Activated T-helper 1 cell treated with Interleukin-2 at 50 U/mL for 16 hours (primary cell): ENCODE results near the gene BTBD2.
"Not testable (repeated sequence)": the region's sequence is repeated elsewhere in the genome, so short reads cannot be mapped to it uniquely, and the experiment has no call there.

Source experiments
- DNase-seq: peaks from one replicate; pipeline ENCODE4 v3.0.0-alpha.2; 2020; ENCODE audit warnings: low read depth

BTBD2 gene

DNA sequence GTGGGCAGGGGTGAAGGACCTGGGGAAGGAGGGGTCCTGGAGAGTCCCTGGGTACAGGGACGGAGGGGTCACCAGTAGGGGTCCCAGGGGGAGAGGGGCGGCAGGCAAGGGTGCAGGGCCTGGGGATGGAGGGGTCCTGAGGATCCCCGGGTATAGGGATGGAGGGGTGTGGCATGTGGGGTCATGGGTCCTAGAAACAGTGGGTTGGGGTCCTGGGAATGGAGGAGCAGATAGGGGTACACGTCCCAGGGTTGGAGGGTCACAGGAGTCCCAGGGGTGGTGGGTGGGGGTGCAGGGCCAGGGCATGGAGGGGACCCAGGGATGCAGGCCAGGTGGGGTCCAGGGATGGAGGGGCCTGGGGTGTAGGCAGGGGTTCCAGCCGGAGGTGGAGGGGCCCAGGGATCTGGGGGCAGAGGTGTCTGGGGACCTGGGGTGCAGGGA is 1.4 kb downstream of the BTBD2 start:
- DNase-seq = no peak

DNA sequence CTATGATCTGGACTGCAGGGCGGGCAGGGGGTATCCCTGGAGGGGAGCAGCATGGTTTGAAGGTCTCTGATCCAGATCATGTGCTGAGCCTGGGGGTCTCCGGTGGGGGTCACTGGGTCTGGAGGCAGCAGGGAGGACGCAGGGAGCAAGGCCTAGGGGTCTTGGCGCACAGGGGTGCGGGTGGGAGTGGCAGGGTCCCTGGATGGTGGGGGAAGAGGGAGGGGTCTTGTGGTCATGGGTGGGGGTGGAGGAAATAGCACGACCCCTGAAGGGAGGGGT is 1.9 kb downstream of the BTBD2 start:
- DNase-seq = no peak

DNA sequence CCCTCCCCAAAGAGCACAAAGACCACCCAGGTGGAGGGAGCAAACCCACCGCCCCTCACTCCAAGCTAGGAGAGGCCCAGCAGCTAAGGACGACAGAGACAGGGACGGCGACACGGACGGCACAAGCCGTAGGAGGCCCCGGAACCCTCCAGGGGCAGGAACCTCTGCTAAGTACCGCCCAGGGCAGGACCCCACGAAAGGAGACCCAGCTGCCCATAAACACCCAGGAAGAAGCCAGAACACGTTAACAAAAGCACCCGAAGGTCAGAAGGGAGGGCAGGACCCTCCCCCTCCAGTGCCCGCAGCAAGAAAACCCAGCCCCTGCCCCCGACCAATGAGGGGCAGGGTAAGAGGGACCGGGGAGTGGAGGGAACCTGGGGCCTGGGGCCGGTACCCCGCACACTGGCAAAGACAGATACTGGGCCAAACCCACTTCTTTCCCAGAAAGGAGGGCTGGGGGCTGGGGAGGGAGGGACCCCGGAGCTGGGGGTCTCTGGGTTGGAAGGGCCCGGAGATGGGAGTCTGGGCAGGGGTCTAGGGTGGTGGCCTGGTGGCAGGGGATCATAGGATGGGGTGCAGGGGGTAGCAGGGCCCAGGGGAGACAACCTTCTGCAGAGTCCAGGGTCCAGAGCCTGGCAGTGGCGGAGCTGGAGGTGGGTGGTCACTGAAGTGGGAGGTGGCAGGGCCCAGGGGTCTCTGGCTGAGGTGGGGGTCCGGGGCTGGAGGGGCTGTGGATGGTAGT is 2.4 kb downstream of the BTBD2 start:
- no peak for DNase-seq

DNA sequence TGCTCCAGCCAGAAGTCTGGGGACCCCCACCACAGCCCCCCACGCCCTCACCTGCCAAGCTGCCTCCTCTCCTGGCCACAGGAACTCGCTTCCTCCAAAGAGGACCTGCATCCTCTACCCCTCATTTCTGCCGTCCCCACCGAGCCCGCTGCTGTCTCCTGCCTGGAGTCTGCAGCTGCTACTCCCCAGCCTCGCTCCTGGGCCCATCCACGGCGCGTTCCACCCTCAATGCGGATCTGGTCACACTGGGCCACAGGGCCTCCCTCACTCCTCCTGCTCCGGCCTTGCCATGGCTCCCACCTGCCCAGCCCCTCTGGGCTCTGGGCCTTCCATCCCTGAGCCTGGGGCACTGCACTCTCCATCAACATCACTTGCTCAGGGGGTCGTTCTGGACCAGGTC is 4.3 kb downstream of the BTBD2 start:
- DNase-seq = no peak

DNA sequence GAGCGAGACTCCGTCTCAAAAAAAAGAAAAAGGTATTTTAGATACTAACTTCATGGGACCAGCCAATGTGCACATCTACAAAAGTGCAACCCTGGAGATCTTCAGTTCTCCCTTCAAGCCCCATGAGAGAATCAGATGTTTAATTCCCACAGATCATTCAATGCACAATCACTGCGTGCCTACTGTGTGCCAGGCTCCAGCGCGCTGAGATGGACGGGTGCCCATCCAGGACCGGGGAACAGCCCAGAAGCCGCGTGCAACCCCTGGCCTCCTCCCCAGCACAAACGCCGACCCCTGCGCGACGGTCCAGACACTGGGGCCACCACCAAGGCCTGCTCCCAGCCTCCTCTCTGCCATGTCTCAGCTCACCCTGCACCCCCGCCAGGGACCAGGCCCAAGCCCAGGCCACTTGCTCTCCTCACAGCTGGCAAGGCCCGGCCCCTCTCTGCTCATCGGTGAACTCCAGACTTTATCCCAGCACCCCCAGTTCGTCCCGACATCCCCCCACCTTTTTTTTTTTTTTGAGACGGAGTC is 5.3 kb downstream of the BTBD2 start:
- no peak for DNase-seq

DNA sequence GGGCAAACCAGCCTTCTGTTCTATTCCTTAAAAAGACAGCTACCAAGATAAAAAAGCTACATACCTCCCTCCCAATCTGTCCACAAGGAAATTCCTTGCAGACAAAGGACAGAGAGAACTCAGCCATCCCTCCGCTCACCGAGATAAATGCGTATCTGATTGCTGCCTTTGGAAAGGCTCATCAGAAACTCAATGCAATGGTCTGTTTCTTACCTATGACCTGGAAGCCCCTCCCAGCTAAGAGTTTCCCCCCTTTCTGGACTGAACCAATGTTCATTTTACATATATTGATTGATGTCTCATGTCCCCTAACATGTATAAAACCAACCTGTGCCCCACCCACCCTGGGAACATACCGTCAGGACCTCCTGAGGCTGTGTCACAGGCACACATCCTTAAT is 11.6 kb downstream of the BTBD2 start:
- DNase-seq = no peak

DNA sequence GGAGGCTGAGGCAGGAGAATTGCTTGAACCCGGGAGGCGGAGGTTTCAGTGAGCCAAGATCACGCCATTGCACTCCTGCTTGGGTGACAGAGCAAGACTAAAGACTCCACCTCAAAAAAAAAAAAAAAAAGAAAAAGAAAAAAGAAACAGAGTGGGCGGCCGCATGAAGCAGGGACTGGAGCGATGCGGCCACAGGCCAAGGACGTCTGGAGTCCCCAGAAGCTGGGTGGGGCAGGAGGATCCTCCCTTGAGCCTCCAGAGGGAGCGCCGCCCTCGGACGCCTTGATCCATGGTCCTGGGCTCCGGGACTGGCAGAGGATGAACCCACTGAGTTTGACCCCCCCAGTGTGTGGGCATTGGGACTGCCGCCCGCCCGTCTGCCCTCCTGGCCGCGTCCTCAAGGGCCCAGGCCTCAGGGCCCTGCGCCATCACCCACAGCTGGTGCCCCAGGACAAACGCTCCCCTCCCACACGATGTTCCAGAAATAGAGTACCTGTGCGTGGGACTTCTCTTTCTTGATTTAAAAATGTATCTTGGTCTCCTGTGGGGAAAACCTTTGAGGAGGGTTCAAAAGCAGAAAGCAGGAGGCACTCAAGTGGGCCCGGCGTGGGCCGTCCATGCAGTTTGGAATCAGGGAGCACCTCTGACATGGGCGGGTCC is 15.5 kb downstream of the BTBD2 start:
- no peak for DNase-seq

DNA sequence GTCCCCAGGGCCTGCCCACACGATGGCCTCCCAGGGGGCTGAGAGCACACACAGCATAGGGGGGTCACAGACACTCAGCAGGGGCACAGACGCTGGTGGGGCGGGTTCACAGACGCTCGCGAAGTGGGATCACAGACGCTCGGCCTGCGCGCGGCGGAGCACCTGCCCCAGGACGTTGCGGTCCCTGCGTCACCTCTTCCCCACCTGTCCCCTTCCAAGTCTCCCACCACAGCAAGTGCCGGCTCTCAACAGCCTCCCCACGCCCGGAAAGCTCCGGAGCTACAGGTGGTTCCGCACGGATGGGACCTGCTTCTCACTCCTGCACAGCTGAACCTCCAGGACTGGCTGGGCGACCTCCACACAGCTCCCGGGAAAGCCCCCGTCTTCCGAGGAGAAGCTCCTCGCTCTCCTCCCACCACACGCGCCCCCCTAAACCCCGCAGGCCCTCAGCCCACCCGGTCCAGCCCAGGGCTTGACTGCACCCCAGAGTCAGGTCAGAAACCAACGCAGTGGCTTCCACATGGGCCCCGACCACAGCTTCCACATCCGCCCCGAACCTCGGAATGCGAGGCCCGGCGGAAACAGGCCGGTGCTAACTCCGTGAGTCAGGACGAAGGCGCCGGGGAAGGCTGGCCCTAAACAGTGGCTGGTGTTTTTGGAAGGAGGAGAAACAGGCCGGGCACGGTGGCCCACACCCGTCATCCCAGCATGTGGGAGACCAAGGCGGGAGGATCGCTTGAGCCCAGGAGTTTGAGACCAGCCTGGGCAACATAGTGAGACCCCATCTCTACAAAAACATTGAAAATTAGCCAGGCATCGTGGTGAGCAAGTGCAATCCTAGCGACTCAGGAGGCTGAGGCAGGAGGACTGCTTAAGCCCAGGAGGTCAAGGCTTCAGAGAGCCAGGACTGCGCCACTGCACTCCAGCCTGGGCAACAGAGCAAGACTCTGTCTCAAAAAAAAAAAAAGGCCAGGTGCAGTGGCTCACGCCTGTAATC is 16.5 kb downstream of the BTBD2 start:
- no peak for DNase-seq

DNA sequence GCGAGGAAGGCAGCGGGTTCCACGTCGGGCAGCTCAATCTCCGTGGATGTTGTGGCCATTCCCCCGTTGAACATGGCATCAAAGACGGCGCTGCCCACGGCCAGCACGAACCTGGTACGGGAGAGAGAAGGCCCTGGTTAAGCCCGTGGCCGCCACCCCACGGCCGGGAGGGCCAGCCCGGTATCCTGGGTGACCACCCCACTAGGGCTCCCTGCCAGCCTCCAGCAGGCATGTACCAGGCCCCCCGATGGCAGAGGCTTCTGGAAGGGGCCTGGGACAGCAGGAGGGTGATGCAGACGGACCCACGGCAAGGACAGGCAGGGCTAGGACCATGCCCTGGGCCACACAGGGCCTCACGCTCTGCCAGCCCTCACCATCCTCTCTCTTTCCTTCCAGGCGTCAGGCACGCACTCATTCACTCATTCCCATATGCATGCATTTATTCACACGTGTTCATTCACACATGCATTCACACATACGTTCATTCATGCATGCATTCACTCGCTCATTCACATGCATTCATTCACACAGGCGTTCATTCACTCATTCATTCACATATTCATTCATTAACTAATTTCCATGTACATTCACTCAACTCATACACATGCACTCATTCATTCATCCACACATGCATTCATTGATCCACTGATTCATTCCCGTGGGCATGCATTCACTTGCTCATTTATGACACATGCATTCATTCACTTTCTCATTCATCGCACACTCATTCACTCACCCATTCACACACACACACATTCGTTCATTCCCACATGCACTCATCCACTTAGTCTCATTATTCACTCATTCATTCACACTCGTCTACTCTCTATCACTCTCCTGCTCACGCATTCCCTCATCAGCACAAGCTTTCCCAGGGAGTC is 17.9 kb downstream of the BTBD2 start:
- no peak for DNase-seq

DNA sequence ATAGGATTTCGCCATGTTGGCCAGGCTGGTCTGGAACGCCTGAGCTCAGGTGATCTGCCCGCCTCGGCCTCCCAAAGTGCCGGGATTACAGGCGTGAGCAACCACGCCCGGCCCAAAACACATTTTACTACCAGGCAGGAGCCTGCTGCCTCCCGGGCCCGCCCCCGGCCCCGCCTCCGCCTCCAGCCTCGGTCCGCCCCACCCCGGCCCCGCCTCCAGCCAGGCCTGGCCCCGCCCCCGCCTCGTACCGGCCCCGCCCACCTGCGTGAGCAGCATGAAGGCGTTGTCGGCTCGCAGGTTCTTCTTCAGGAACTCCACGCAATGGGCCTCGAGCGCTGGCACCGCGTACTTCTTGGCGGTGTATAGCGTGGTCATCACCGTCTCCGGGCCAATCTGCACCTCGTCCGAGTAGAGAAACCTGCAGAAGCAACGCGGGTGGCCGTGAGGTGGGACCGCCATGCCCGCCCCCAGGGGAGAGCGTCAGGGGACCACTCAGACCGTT is 22.7 kb downstream of the BTBD2 start:
- no peak for DNase-seq

DNA sequence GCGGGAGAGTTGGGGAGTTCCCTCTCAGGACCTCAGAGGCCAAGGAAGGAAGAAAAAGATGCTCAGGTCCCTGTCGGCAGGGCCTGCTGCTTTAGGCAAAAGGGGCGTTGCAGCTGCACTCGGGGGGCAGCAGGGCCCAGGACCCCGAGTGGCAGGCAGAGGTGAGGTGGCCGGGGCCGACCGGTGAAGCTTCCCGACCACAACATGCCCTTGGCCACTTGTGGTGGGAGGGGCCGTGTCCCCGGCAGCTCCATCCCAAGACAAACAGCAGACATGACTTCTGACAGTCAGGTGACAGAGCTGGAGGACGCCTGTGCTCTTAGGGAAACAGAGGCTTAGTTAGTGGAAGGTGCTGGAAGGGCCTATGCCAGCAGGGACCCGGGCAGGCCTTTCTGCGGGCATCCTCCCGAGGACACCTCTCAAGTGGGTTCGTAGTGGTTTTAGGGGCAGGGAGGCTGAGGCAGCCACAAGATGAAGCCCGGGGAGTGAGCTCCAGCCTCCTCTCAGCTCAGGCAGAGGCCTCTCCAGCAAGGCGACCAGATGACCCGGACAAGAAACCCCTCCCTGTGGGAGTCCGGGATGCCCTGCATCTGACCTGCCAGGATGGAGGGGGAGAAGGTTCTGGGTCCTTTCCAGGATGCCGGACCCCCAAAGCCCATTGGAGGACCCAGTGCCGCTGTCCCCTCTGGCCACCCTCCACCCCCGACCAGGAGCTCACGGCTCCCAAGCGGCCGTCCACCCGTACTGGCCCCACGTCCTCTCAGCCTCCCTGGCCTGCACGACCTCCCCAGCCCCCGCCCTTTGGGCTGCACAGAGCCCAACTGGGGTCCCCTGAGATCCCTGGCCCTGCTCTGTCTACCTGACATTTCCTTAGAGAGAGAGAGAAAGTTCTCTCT is 24.2 kb downstream of the BTBD2 start:
- DNase-seq = no peak

DNA sequence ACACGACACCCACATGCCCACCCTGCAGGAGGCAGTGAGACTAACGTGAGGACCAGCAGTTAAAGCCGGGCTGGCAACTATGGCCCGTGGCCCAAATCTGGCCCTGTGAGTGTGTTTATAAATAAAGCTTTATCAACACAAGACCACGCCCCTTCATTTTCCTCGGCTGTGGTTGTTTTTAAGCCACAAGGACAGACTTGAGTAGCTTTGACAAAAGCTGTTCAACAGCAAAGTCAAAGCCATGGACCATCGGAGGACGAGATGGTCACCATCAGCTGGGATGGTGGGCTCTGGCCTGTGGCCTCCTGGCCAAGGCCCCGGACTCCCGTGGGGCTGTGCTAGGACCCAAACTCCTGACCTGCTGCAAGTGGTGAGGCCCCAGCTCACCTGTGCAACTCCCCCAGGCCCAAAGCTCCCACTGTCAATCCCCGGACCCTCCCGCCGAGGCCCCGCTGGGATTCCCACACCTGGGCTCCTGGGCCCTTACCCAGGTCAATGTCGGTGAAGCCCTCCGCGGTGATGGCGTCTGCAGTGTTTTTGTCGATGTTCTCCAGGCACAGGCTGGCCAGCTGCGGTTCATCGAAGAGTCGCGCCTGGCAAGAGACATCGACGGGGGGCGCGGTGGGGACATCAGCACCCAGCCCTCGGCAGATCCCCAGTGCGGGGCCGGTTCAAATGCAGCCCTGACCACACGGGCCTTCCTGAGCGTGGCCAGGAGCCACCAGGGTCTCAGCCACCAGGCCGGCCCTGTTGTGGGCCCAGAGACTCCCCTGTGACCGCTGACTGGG is 25.1 kb downstream of the BTBD2 start:
- DNase-seq = no peak

DNA sequence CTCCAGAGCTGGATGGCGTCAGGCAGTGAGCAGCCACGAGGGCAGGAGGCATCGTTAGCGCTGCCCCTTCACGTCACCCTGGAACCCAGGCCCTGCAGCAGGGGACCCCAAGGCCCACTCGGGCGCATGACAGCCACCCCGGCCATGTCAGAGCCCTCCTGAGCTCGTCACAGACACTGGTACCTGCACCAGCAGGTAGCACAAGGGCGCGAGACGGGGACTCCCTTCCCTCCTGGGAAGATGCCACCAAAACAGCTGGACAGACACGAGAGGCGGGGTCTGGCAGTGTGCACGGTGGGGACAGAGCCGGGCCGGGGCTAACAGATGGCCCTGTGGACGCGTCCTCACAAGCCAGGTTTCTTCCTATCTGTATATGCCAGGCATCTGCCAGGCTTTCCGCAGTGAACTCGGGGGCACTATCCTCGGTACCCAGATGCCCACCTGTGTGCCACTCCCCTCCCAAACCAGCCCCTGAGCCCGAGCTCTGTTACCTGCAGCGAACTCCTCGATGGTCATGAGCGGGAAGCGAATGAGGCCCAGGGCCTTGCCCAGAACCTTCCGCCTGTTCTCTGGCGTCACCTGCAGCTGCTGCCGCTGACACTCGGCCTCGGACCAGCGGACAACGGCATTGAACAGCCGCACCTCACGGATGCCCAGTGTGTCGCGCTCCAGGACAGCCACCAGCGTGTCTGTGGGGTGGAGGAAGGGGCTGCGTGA is 25.8 kb downstream of the BTBD2 start:
- no peak for DNase-seq

DNA sequence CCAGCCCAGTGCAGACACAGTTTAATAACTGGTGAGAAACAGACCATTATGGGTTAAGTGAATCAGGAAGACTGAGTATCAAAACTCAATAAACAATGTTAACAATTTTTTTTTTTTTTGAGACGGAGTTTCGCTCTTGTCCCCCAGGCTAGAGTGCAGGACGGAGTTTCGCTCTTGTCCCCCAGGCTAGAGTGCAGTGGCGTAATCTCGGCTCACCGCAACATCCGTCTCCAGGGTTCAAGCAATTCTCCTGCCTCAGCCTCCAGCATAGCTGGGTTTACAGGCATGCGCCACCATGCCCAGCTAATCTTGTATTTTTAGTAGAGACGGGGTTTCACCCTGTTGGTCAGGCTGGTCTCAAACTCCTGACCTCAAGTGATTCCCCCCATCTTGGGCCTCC is 27.1 kb downstream of the BTBD2 start:
- DNase-seq = not testable (repeated sequence)

DNA sequence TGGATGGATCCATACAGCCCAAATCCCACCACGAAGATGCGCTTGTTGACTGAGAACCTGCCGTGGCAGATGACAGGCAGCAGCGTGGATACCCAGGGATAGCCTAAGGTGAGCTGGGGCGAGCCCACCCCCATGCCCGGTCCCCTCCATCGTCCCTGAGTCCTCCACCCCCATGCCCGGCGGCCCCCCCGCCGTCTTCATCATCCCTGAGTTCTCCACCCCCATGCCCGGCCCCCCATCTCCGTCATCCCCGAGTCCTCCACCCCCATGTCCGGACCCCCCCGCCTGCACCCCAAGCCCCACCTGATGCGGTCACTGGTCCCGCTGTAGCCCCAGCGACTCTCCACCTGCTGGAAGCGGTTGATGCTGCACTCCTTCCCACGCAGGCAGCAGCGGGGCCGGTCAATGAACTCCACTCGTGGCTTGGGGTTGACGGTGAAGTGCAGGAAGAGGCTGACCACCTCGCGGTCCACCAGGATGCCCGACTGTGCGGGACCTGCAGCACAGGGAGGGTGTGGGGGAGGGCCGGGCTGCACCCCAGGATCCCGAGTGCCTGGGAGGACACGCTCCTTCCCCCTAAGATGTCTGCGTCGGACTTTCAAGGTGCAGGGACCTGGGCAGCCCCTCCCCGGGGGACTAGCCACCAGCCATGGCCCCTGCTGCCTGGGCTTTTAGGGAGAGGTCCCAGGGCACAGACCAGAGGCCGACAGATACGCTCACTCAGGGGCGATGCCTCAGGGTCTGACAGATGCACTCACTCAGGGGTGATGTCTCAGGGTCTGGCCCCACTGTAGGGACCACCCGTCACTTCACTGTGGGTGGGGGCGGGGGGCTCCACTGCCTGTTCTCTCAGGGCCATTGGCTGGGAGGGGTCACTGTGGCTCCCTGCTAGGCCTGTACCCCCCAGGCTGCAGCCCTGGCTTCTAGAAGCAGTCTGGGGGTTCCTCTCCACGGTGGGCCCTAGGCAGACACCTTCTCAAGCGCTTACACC is 28.0 kb downstream of the BTBD2 start:
- no peak for DNase-seq

DNA sequence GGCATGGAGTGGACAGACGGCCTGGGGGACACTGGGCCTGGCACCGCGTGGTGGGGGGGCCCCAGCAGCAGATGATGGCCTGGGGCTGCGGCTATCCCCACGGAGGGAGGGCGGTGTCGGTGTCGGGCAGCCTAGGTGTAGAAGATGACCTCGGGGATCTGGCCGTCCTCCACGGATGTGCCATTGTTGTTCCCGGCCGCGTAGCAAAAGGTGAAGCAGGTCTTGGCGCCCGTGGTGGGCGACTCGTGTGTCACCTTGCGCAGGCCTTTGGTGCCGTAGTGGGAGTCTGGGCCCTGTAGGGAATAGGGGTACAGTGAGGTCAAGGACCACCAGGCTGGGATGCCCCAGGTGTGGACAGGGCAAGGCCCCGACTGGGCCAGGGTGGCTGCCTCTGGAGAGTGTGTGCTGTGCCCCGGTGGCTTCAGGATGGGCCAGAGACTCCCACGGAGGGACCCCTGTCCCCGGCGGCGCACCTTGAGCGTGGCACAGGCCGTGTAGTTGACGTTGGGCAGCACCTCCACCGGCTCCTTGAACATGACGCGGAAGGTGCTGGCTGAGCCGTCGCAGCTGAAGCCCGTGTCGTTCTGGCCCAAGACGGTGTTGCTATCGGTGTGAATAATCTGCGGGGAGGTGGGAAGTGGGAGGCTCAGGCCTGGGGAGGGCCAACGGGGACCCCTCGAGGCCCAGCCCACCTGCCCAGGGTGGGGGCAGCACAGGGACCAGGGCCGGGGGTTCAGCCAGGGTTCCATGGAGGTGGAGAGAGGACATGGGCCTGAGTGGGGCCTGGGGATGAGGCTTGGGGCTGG is 29.0 kb downstream of the BTBD2 start:
- DNase-seq = no peak
